Mesendoderm (in vitro differentiated cells): Measurements from ENCODE around the gene NEDD4L.

Experiments used
- DNase-seq: peaks from one replicate; pipeline ENCODE4 v3.0.0; 2013
- H2AK5ac ChIP-seq: 2 replicates; pipeline ENCODE4 v1.6.1; 2013; ENCODE audit warnings: low read length, inconsistent platforms
- H2BK120ac ChIP-seq: 2 replicates; pipeline ENCODE4 v1.6.1; 2013; ENCODE audit warnings: low read depth, mild to moderate bottlenecking, low read length, moderate library complexity, mixed read lengths
- H2BK15ac ChIP-seq: replicated peaks from 2 replicates; pipeline ENCODE4 v1.6.1; 2013; ENCODE audit warnings: low read depth, mild to moderate bottlenecking, moderate library complexity
- H2BK5ac ChIP-seq: 2 replicates; pipeline ENCODE4 v1.6.1; 2013; ENCODE audit warnings: low read length, inconsistent platforms
- H3K18ac ChIP-seq: 2 replicates; pipeline ENCODE4 v1.6.1; 2013; ENCODE audit warnings: mild to moderate bottlenecking, low read length, mixed read lengths
- H3K23ac ChIP-seq: one replicate; pipeline ENCODE4 v1.6.1; 2013; ENCODE audit warnings: low read length
- H3K27ac ChIP-seq: 2 replicates; pipeline ENCODE4 v1.5.1; 2013; ENCODE audit warnings: low read depth, mild to moderate bottlenecking, inconsistent platforms, low read length, moderate library complexity
- H3K27me3 ChIP-seq: 2 replicates; pipeline ENCODE4 v1.6.1; 2013; ENCODE audit warnings: low read length, control low read depth, mild to moderate bottlenecking, inconsistent platforms; ENCODE audit not compliant: insufficient read depth, poor library complexity
- H3K36me3 ChIP-seq: 2 replicates; pipeline ENCODE4 v1.6.1; 2013; ENCODE audit warnings: low read length, inconsistent platforms; ENCODE audit not compliant: control insufficient read depth, insufficient read depth
- H3K4ac ChIP-seq: one replicate; pipeline ENCODE4 v1.6.1; 2013; ENCODE audit warnings: low read depth, mild to moderate bottlenecking, low read length, moderate library complexity
- H3K4me1 ChIP-seq: 2 replicates; pipeline ENCODE4 v1.6.1; 2013; ENCODE audit warnings: low read depth, low read length, inconsistent platforms; ENCODE audit not compliant: control insufficient read depth
- H3K4me2 ChIP-seq: 2 replicates; pipeline ENCODE4 v1.6.1; 2013; ENCODE audit warnings: low read length
- H3K4me3 ChIP-seq: 2 replicates; pipeline ENCODE4 v1.5.1; 2013; ENCODE audit warnings: mild to moderate bottlenecking, low read length
- H3K56ac ChIP-seq: one replicate; pipeline ENCODE4 v1.6.1; 2013; ENCODE audit warnings: low read length
- H3K79me1 ChIP-seq: 2 replicates; pipeline ENCODE4 v1.6.1; 2013; ENCODE audit warnings: low read length, inconsistent platforms
- H3K79me2 ChIP-seq: 2 replicates; pipeline ENCODE4 v1.6.1; 2013; ENCODE audit warnings: mild to moderate bottlenecking, low read length; ENCODE audit not compliant: control insufficient read depth, insufficient read depth
- H3K9ac ChIP-seq: 2 replicates; pipeline ENCODE4 v1.6.1; 2013; ENCODE audit warnings: low read length, inconsistent platforms
- H4K5ac ChIP-seq: one replicate; pipeline ENCODE4 v1.6.1; 2013; ENCODE audit warnings: low read length
- H4K8ac ChIP-seq: one replicate; pipeline ENCODE4 v1.6.1; 2013; ENCODE audit warnings: low read depth, mild to moderate bottlenecking, control low read depth, low read length, moderate library complexity
- WGBS: extraction: QIAGEN DNeasy Blood & Tissue Kit; methylation state at CpG from one replicate; pipeline ENCODE4 v1.1.7; 2013; ENCODE audit warnings: low lambda C conversion rate, missing lambda C conversion rate; ENCODE audit not compliant: insufficient coverage; ENCODE audit errors: extremely low coverage; 5-methylcytosine and 5-hydroxymethylcytosine counted together

The NEDD4L gene

DNA sequence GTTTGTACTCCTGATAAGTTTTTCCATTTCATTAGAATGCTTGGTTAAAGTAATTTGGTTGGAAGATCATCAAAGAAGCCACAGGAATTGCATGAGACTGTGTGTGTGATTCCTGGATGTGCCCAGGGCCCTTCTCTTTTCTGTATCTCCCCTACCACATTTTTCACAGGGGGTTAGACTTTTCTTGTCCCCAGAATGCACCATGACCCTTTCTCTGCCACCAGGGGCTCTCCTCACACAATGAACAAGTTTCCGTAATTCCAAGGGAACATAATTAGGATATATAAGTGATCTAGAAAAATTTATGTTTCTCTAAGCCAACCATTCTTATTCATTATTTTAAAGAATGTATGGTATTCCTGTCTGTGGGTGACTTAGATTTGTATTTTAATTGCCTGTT lies 291.8 kb downstream of the NEDD4L start:
- Histone ChIP-seq H2BK120ac (no peak overlapping the region), H3K4me3 (no peak overlapping the region), H3K4me1 (no peaks in the 10 kb centered on the region), H3K27me3 (no peaks in the 10 kb centered on the region), H3K18ac (no peak overlapping the region), H3K36me3 (no peaks in the 10 kb centered on the region), H3K23ac (no peak overlapping the region), H3K79me2 (no peaks in the 10 kb centered on the region), H3K56ac (no peak overlapping the region), H4K5ac (no peak overlapping the region), H3K4me2 (no peak overlapping the region), H3K9ac (no peak overlapping the region), H3K4ac (no peak overlapping the region), H3K27ac (no peak overlapping the region), H2BK5ac (no peak overlapping the region), H4K8ac (no peak overlapping the region), H2AK5ac (no peak overlapping the region), H2BK15ac (no peak overlapping the region), H3K79me1 (no peaks in the 10 kb centered on the region)
- peak; percentile 28 for DNase-seq
- no CpG with 5 or more reads among the region's 1 CpG for WGBS

DNA sequence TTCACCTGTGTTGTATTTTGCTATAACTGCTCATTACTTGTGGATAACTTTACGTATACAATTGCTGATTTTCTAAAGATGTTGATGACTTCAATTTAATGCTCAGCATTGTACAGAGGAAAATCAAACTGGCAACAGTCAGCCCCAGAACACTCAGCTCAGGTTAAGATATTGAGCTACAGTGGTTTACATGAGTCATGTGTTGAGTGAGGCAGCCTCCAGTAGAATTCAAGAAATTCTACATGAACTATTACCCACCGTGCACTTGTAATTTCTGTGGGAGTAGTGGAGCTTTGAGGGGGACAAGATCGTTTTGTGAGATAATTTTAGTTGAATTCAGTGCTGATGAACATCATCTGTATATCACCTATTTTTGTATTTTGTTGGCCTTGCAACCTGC lies 292.6 kb downstream of the NEDD4L start:
- Histone ChIP-seq H3K18ac (no peak overlapping the region), H3K36me3 (no peaks in the 10 kb centered on the region), H3K56ac (no peak overlapping the region), H2BK15ac (no peak overlapping the region), H3K4me1 (no peaks in the 10 kb centered on the region), H2BK120ac (no peak overlapping the region), H3K79me1 (no peaks in the 10 kb centered on the region), H4K5ac (no peak overlapping the region), H2BK5ac (no peak overlapping the region), H3K4me3 (no peak overlapping the region), H3K9ac (no peak overlapping the region), H3K27me3 (no peaks in the 10 kb centered on the region), H4K8ac (no peak overlapping the region), H2AK5ac (no peak overlapping the region), H3K27ac (no peak overlapping the region), H3K4ac (no peak overlapping the region), H3K23ac (no peak overlapping the region), H3K4me2 (no peak overlapping the region), H3K79me2 (no peaks in the 10 kb centered on the region)
- DNase-seq: no peak
- no CpG with 5 or more reads among the region's 3 CpGs for WGBS

DNA sequence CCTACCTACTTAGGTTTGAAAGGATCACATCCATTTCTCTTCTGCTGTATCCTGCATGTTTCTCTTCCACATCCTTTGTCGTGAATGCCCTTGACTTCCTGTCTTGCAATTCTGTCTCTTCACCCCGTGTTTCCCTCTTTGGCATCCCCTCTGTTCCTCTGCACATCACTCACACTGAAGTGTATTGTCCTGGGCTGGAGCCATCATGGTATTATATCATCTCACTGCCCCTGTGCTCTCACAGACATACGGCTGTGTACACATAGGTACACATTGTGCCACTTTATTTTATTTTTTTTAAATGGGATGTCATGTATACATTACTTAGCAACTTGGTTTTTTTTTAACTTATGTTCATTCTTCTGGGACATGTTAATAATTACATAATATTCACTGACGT lies 293.3 kb downstream of the NEDD4L start:
- Histone ChIP-seq H2BK15ac (no peak overlapping the region), H3K27me3 (no peaks in the 10 kb centered on the region), H3K4ac (no peak overlapping the region), H3K36me3 (no peaks in the 10 kb centered on the region), H3K27ac (no peak overlapping the region), H3K4me1 (no peaks in the 10 kb centered on the region), H3K79me1 (no peaks in the 10 kb centered on the region), H4K5ac (no peak overlapping the region), H3K4me3 (no peak overlapping the region), H3K56ac (no peak overlapping the region), H2BK120ac (no peak overlapping the region), H2AK5ac (no peak overlapping the region), H3K18ac (no peak overlapping the region), H3K23ac (no peak overlapping the region), H3K79me2 (no peaks in the 10 kb centered on the region), H3K4me2 (no peak overlapping the region), H2BK5ac (no peak overlapping the region), H4K8ac (no peak overlapping the region), H3K9ac (no peak overlapping the region)
- DNase-seq: no peak
- no CpG with 5 or more reads among the region's 4 CpGs for WGBS

DNA sequence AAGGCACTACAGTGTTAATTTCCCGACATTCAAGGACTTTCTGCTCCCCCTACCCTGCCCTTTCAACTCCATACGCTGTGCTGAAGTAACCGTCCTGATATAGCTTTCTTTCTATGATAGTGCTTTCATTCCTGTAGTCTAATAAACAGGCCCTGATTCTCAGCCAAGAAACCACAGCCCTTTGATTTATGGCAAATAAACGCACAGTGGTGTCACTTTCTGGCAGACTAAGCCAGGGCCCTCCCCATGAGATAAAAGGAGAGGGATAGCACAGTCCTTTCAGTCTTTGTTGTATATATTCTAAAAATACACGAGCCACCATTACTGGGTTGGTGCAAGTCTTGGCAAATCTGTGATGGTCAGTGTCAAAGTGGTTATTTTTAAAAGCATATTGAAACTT lies 293.7 kb downstream of the NEDD4L start:
- no peak overlapping the region for H4K5ac ChIP-seq
- H3K36me3 ChIP-seq: no peaks in the 10 kb centered on the region
- no peak overlapping the region for H3K4ac ChIP-seq
- H3K4me2 ChIP-seq: no peak overlapping the region
- H3K4me3 ChIP-seq: no peak overlapping the region
- H2AK5ac ChIP-seq: no peak overlapping the region
- no peak overlapping the region for H3K9ac ChIP-seq
- no peak for DNase-seq
- H3K79me1 ChIP-seq: no peaks in the 10 kb centered on the region
- WGBS: no CpG with 5 or more reads among the region's 5 CpGs
- H4K8ac ChIP-seq: no peak overlapping the region
- no peaks in the 10 kb centered on the region for H3K27me3 ChIP-seq
- H3K79me2 ChIP-seq: no peaks in the 10 kb centered on the region
- no peak overlapping the region for H3K27ac ChIP-seq
- H3K56ac ChIP-seq: no peak overlapping the region
- no peak overlapping the region for H2BK120ac ChIP-seq
- H2BK15ac ChIP-seq: no peak overlapping the region
- no peak overlapping the region for H2BK5ac ChIP-seq
- no peak overlapping the region for H3K23ac ChIP-seq
- no peaks in the 10 kb centered on the region for H3K4me1 ChIP-seq
- no peak overlapping the region for H3K18ac ChIP-seq

DNA sequence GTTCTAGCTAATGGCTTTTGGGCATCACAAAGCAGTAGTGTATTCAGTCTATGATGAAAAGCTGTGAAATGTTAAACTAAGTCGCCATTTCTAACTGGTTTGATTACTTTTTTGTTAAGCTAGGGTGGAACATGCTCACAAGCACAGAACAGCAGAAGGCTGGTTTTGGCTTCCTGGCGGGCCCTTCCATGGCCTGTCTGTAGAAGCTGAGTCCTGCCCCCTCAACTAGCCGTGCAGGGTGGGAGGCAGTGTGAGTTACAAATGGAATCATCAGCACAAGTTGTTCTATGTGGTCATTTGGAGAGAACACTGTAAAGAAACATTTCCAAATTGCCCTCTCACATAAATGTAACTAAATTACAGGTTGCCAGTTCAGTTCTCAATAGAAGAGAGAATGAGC lies 294.1 kb downstream of the NEDD4L start:
- H3K27me3 ChIP-seq: no peaks in the 10 kb centered on the region
- H2AK5ac ChIP-seq: no peak overlapping the region
- no peak overlapping the region for H3K18ac ChIP-seq
- no peak overlapping the region for H2BK120ac ChIP-seq
- no peak overlapping the region for H2BK5ac ChIP-seq
- no peak overlapping the region for H3K9ac ChIP-seq
- no peaks in the 10 kb centered on the region for H3K36me3 ChIP-seq
- H3K27ac ChIP-seq: no peak overlapping the region
- H3K4ac ChIP-seq: no peak overlapping the region
- H3K4me1 ChIP-seq: no peaks in the 10 kb centered on the region
- WGBS: no CpG with 5 or more reads among the region's 3 CpGs
- H4K5ac ChIP-seq: no peak overlapping the region
- no peaks in the 10 kb centered on the region for H3K79me1 ChIP-seq
- H3K56ac ChIP-seq: no peak overlapping the region
- no peak overlapping the region for H2BK15ac ChIP-seq
- H3K23ac ChIP-seq: no peak overlapping the region
- no peak overlapping the region for H4K8ac ChIP-seq
- H3K79me2 ChIP-seq: no peaks in the 10 kb centered on the region
- H3K4me3 ChIP-seq: no peak overlapping the region
- DNase-seq: no peak
- H3K4me2 ChIP-seq: no peak overlapping the region

DNA sequence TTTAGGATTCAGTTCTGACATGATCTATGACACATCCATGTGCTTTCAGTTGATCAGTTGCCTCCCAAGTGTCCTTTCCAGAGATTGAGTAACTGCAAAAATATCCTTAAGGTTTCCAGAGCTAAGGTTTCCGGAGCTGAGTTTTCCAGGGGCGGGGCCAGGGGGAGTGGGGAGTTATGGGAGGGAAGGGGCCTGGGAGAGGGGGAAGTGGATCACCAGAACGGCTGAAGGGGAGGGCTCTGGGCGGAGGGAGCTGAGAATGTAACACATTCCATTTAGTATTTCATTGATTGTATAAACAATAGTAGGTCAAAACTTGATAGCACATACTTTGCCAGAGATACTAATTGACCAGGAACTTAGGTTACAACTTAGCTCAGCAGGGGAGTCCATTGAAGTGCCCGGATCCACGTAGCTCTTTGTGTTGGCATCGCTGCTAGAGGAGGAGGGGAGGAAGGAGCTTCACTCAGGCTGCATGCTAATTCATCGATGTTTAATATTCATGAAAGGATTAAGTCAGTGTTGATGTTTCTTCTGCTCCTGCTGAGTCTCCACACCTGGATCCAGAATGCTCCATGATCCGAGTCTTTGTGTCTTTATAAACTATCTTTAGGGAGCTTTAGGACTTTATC lies 295.1 kb downstream of the NEDD4L start:
- no peak overlapping the region for H4K8ac ChIP-seq
- H3K4me1 ChIP-seq: no peaks in the 10 kb centered on the region
- WGBS: no CpG with 5 or more reads among the region's 9 CpGs
- H2BK15ac ChIP-seq: no peak overlapping the region
- H2BK120ac ChIP-seq: no peak overlapping the region
- DNase-seq: peak; percentile 89
- peak overlapping the region; percentile 31 for H3K4me3 ChIP-seq
- H3K27me3 ChIP-seq: no peaks in the 10 kb centered on the region
- H3K79me1 ChIP-seq: no peaks in the 10 kb centered on the region
- H3K23ac ChIP-seq: no peak overlapping the region
- H3K27ac ChIP-seq: no peak overlapping the region
- no peak overlapping the region for H2BK5ac ChIP-seq
- peak overlapping the region; percentile 51 for H3K4me2 ChIP-seq
- peak overlapping the region; percentile 80 for H3K56ac ChIP-seq
- peak overlapping the region; percentile 61 for H3K9ac ChIP-seq
- no peaks in the 10 kb centered on the region for H3K79me2 ChIP-seq
- H3K4ac ChIP-seq: no peak overlapping the region
- no peak overlapping the region for H2AK5ac ChIP-seq
- H3K36me3 ChIP-seq: no peaks in the 10 kb centered on the region
- peak overlapping the region; percentile 61 for H3K18ac ChIP-seq
- no peak overlapping the region for H4K5ac ChIP-seq
